Endothelial cell of umbilical vein (primary cell): ENCODE measurements around the gene CSMD2.

ENCODE experiments used
- CTCF ChIP-seq, 2 donors: IDR thresholded peaks; 1 replicate in 1 of 2; 2 replicates in 1 of 2; pipeline ENCODE4 v1.5.1; 2011; ENCODE audit warnings: low read length in 2 of 2, mild to moderate bottlenecking in 2 of 2, moderate library complexity in 2 of 2, control low read depth in 1 of 2, inconsistent platforms in 1 of 2, low read depth in 1 of 2; ENCODE audit not compliant: insufficient read depth in 1 of 2; ENCODE audit errors: extremely low read depth in 1 of 2
- MAX ChIP-seq: IDR thresholded peaks from 2 replicates; pipeline ENCODE4 v1.6.1; 2011; ENCODE audit not compliant: insufficient read depth, insufficient read length
- POLR2A ChIP-seq: IDR thresholded peaks from 2 replicates; pipeline ENCODE4 v1.6.1; 2012; ENCODE audit warnings: low read depth, mild to moderate bottlenecking, control low read depth, low read length
- POLR2AphosphoS5 ChIP-seq: IDR thresholded peaks from 2 replicates; pipeline ENCODE4 v1.6.1; 2012; ENCODE audit warnings: low read depth, mild to moderate bottlenecking, control low read depth, low read length, moderate library complexity; ENCODE audit not compliant: insufficient read depth

GRCh38 chr1:34213956-34214355 is 48.9 kb upstream of the CSMD2 start:
- TF ChIP-seq POLR2A (no peak), POLR2AphosphoS5 (no peak), CTCF (IDR thresholded peaks at IDR 0.05; ENCODE audit: extremely low read depth in 1 of 2, insufficient read depth in 1 of 2, low read depth in 1 of 2, low read length in 2 of 2) (no peak), MAX (no peak)
